Body of pancreas (tissue), 4 donors: ENCODE measurements around the gene PFN2. TPM values are rescaled to one million over a fixed set of nuclear protein-coding genes. Genes with fewer than 3 reads are reported as not detected.

Experiments
- ATAC-seq: fragments of 150-250 bp; one replicate; pipeline ENCODE4 v1.9.1; 2016
- DNase-seq, 4 donors: peaks; one replicate each; pipeline ENCODE4 v3.0.0-alpha.2; 2019
- H3K27ac ChIP-seq, 4 donors: fragments of 200-600 bp; sonication (generic); 1 replicate in 3 of 4; 2 replicates in 1 of 4; pipeline versions ENCODE4 v1.5.1 to v1.6.1; 2016 to 2019; ENCODE audit warnings: mild to moderate bottlenecking in 1 of 4, mixed read lengths in 1 of 4, moderate library complexity in 1 of 4
- H3K27me3 ChIP-seq, 2 donors: fragments of 200-600 bp; sonication (generic); one replicate each; pipeline ENCODE4 v1.6.0; 2016; ENCODE audit warnings: mild to moderate bottlenecking in 1 of 2
- H3K36me3 ChIP-seq, 2 donors: fragments of 200-600 bp; sonication (generic); replicated peaks in 1 of 2; 2 replicates each; pipeline ENCODE4 v1.5.1; 2016; ENCODE audit warnings: low read depth in 2 of 2; ENCODE audit not compliant: insufficient read depth in 1 of 2
- H3K4me1 ChIP-seq: fragments of 200-600 bp; sonication (generic); one replicate; pipeline ENCODE4 v1.6.0; 2016
- H3K4me3 ChIP-seq, 2 donors: fragments of 200-600 bp; sonication (generic); 1 replicate in 1 of 2; 2 replicates in 1 of 2; pipeline ENCODE4 v1.5.1; 2016 to 2019
- H3K9me3 ChIP-seq, 3 donors: fragments of 200-600 bp; sonication (generic); 1 replicate in 2 of 3; 2 replicates in 1 of 3; pipeline ENCODE4 v1.5.1; 2016
- POLR2A ChIP-seq, 3 donors: fragments of 450-650 bp; IDR thresholded peaks; one replicate each; pipeline ENCODE4 v1.6.1; 2016; ENCODE audit warnings: antibody characterized with exemption in 3 of 3, mild to moderate bottlenecking in 2 of 3
- WGBS, 2 donors: methylation state at CpG; one replicate each; pipeline ENCODE4 v1.1.5; 2017; 5-methylcytosine and 5-hydroxymethylcytosine counted together
- intact Hi-C: fragments of 100-400 bp; cut with DNase I; formaldehyde crosslinking; loops from one replicate; pipeline ENCODE4 v1.15.1; 2023
- total RNA-seq, 2 donors: library from RNA; depleted of rRNA; stranded (reverse); fragments of >200 nt; gene quantifications; one replicate each; pipeline ENCODE4 v1.1.0, GENCODE V29; 2016
- TF ChIP-seq, protein P1 (sequence below), 7 experiments: fragments of 450-650 bp in 4 of 7; fragments of 200-600 bp in 3 of 7; sonication (generic) in 3 of 7; IDR thresholded peaks; one replicate each; pipeline ENCODE4 v1.5.1; 2016 to 2019; ENCODE audit warnings: antibody characterized with exemption in 7 of 7

The PFN2 gene
- total RNA-seq, 2 donors from 2014 or later = 17.1 to 39.7 TPM

DNA sequence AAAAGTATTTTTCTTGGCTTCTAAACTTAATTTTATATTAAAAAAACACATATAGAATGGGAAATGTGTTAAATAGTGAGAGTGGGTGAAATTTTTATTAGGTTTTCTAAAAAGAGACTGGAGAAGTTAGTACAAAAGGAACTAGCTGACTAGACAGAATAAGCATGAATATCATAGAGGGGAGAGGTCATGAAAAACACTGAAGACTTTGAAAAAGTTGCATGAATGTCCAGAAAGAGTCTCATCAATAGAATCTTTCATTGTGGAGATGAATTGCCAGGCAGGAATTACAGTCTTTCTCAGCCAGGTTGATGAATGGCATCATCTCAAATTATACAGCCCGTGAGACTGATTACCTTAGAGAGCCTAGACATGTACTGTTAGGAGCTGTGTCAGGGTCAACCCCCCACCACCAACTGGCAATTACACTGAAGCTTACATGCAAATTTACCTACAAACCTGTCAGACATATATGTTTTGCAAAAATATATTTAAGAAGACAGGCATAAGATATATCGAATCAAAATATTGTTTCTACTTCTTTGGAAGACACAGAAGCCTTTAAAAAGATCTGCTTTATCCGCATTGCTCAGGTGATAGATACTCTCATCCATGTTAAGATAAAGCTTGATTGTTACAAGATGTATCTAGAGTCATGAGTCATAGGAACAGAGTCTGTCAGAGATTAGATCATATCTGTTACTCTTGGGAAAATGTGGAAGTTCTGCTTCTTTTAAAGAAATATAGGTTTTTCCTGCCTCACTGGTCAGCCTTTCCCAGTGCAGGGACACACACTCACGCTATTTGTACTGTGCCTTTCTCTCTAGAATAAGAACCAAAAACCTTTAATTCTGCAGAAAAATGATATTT lies 34.8 kb upstream of the PFN2 start:
- Histone ChIP-seq H3K9me3 (no peaks in the 10 kb centered on the region), H3K36me3 (no peaks in the 10 kb centered on the region), H3K27ac (no peak overlapping the region), H3K27me3 (no peaks in the 10 kb centered on the region), H3K4me1 (no peaks in the 10 kb centered on the region), H3K4me3 (no peak overlapping the region)
- ATAC-seq (no peak), DNase-seq (no peak)
- intact Hi-C loops = no loop called here
- WGBS, 2 donors = 55 to 66% methylated on average over 4 of the region's 4 CpGs
- TF ChIP-seq, protein P1, sequence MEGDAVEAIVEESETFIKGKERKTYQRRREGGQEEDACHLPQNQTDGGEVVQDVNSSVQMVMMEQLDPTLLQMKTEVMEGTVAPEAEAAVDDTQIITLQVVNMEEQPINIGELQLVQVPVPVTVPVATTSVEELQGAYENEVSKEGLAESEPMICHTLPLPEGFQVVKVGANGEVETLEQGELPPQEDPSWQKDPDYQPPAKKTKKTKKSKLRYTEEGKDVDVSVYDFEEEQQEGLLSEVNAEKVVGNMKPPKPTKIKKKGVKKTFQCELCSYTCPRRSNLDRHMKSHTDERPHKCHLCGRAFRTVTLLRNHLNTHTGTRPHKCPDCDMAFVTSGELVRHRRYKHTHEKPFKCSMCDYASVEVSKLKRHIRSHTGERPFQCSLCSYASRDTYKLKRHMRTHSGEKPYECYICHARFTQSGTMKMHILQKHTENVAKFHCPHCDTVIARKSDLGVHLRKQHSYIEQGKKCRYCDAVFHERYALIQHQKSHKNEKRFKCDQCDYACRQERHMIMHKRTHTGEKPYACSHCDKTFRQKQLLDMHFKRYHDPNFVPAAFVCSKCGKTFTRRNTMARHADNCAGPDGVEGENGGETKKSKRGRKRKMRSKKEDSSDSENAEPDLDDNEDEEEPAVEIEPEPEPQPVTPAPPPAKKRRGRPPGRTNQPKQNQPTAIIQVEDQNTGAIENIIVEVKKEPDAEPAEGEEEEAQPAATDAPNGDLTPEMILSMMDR (IDR thresholded peaks at IDR 0.05) = no peak
- no peak for TF ChIP-seq POLR2A (IDR thresholded peaks at IDR 0.05)

DNA sequence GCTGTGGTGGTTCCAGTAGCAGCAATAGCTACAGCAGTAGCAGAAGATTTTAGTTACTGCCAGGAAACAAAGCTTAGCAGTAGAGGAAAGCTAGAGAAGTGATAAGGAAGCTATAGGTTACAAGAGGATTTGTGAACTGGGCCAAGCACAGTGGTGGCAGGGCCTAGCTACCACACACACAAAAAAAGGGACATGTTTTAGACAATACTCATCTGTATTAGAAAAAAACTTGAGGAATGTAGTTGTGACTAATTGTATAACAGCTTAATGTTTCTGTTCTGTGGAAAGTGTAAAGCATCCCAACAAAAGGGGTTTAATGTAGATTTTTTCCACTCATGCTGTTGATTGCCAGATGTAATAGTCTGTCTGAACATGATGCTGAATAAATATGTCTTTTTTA lies 29.9 kb upstream of the PFN2 start:
- Histone ChIP-seq H3K27ac (no peak overlapping the region), H3K4me1 (no peaks in the 10 kb centered on the region), H3K4me3 (no peak overlapping the region), H3K27me3 (no peaks in the 10 kb centered on the region), H3K9me3 (no peaks in the 10 kb centered on the region), H3K36me3 (no peaks in the 10 kb centered on the region)
- ATAC-seq = no peak
- no peak for DNase-seq
- no peak for TF ChIP-seq POLR2A (IDR thresholded peaks at IDR 0.05)
- TF ChIP-seq, protein P1 (IDR thresholded peaks at IDR 0.05) = no peak
- intact Hi-C loops = no loop called here

DNA sequence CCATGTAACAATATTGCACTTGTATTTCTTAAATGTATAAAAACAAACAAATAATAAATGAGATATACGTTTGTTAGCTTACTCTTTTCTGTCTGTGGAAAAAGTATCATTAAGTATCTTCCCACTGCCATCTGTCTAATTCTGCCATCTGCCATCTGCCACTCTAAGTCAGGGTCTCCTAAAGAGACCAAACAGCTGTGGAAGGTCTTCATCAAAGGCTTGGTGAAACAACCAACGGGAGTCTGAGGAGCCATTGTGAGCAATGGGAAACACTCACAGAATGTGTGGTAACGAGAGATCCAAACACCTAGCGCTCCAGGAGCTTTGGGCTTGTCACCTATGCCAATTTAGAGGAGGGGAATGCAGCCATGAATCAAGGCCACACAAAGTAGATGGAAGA lies 28.7 kb upstream of the PFN2 start:
- TF ChIP-seq, protein P1 (IDR thresholded peaks at IDR 0.05) = no peak
- TF ChIP-seq POLR2A (IDR thresholded peaks at IDR 0.05) = no peak

DNA sequence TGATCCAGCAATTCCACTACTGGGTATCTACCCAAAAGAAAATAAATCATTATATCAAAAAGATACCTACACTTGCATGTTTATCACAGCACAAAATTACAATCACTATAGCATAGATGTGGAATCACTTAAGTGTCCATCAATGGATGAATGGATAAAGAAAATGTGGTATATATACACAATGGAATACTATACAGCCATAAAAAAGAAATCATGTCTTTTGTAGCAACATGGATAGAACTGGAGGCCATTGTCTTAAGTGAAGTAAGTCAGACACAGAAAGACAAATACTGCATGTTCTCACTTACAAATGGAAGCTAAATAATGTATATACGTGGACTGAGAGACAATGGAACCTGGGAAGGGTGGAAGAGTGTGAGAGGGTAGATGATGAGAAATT lies 28.3 kb upstream of the PFN2 start:
- H3K27me3 ChIP-seq = no peaks in the 10 kb centered on the region
- no peak overlapping the region for H3K27ac ChIP-seq
- H3K4me1 ChIP-seq = no peaks in the 10 kb centered on the region
- intact Hi-C loops = no loop called here
- TF ChIP-seq POLR2A (IDR thresholded peaks at IDR 0.05) = no peak
- TF ChIP-seq, protein P1 (IDR thresholded peaks at IDR 0.05) = no peak
- DNase-seq = no peak
- no peak overlapping the region for H3K4me3 ChIP-seq
- H3K9me3 ChIP-seq = no peaks in the 10 kb centered on the region
- ATAC-seq = no peak
- WGBS, 2 donors = 85 to 94% methylated on average over 1 of the region's 1 CpG
- H3K36me3 ChIP-seq = no peaks in the 10 kb centered on the region

More for the DNA sequence above, 28.7 kb upstream of the PFN2 start:
- no peak for DNase-seq
- Histone ChIP-seq H3K27me3 (no peaks in the 10 kb centered on the region), H3K36me3 (no peaks in the 10 kb centered on the region), H3K4me1 (no peaks in the 10 kb centered on the region), H3K27ac (no peak overlapping the region), H3K4me3 (no peak overlapping the region), H3K9me3 (no peaks in the 10 kb centered on the region)
- ATAC-seq = no peak
- WGBS, 2 donors = 89 to 92% methylated on average over 4 of the region's 4 CpGs
- intact Hi-C loops = no loop called here
